Activated T-helper 1 cell treated with anti-CD3 and anti-CD28 coated beads, Interleukin-2, amount 50 U/mL, for 16 hours (primary cell): ENCODE data around the gene PHF10.
"Not testable (repeated sequence)": the region's sequence is repeated elsewhere in the genome, so short reads cannot be mapped to it uniquely, and the experiment has no call there.

Experiments
- DNase-seq, 2 donors: peaks; one replicate each; pipeline ENCODE4 v3.0.0-alpha.2; 2020; ENCODE audit warnings: low read depth in 1 of 2, low spot score in 1 of 2

Gene PHF10

GRCh38 chr6:169723200-169723909, 945 bp downstream of the PHF10 start:
- peak; percentile 42 to 53 for DNase-seq

DNA sequence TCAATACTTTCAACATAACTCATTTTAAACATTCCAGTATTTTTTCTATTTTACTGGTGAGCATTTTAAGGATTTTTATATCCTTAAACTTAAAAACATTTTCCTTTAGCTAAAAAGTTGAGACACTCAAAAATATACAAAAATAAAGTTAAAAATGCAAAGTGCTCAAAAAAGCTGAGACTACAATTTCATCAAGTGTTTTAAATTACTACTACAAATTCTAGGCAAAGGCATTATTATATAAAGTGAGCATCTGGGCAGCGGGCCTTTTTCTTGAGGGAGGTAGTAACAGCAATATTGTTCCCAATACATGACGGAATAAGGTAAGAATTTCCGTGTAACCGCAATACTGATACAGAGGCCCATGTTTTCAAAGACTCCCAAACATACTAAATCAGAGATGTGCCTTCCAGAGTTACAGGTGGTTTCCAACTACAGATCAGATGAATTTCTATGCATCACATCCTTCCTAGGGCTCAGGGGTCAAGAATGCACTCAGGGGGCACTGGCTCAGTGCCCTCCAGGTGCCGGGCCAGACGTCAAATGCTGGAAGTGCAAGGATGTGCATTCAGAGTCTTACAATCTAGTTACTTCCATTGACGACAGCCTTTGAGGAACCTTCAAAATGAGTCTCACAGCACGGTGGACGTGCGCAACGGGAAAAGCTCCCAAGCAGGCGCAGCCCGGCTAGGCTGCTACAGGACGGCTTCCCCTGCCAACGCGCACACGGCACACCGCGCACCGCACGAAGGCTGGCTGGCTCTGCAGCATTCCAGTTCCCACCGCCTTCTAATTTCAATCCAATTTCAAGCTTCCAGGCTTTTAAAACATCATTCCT, 1.7 kb downstream of the PHF10 start:
- peak; percentile 9 to 20 for DNase-seq

DNA sequence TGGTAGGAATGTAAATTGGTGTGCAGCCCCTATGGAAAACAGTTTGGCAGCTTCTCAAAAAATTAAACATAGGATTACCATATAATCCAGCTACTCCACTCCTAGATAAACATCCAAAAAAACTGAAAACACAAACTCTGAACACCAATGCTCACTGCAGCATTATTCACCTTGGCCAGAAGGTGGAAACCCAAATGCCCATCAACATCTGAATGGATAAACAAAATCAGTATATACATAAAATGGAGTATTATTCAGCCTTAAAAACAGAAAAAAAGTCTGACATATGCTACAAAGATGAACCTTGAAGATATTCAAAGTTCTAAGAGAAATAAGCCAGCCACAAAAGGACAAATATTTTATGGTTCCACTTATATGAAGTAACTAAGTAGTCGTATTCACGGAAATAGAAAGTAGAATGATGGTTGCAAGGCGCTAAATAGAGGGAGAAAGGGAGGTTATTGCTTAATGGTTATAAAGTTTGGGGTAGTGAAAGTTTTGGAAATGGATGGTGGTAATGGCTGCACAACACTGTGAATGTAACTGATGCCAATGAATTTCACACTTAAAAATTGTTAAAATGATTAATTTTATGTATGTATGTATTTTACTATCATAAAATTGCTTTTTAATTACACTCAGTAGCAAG, 4.0 kb downstream of the PHF10 start:
- no peak for DNase-seq

DNA sequence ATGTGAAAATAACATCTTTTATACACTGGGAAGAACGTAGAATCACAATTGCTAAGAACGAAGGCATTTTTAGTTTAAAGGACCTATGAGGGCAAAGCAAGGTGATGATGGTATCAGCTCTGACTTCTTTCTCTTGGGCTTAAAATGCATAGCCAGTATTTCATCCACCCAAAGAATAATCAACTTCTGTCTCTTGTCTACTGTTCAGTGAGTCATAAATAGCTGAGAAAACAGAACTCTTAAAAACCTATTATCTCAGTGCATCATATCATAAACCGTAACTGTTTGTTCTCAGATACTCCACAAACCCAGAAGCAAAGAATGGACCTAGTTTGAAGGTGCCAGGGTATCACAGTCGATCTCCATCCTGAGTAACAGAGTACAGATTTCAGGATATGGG, 5.2 kb downstream of the PHF10 start:
- DNase-seq = no peak

GRCh38 chr6:169714595-169714994, 9.7 kb downstream of the PHF10 start:
- no peak for DNase-seq

GRCh38 chr6:169714178-169714577, 10.1 kb downstream of the PHF10 start:
- no peak for DNase-seq

GRCh38 chr6:169710009-169710408, 14.3 kb downstream of the PHF10 start:
- no peak for DNase-seq

DNA sequence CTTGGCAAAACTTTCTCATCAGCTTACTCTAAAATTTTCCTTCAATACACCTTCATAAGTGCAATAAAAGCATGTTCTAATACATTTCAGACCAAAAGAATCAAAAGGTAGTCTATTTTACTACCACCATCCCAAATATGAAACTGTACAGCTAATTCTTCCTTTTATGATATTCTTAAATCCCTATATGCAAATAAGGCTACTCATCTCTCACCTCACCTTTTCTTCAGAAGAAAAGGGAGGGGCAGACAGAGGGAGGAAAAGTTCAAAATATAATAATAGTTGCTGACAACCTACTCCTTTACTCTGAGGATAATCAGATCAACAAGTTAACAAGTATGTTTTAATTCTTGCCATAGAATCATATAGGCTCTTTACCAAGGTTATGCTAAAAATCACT, 15.0 kb downstream of the PHF10 start:
- DNase-seq = no peak

DNA sequence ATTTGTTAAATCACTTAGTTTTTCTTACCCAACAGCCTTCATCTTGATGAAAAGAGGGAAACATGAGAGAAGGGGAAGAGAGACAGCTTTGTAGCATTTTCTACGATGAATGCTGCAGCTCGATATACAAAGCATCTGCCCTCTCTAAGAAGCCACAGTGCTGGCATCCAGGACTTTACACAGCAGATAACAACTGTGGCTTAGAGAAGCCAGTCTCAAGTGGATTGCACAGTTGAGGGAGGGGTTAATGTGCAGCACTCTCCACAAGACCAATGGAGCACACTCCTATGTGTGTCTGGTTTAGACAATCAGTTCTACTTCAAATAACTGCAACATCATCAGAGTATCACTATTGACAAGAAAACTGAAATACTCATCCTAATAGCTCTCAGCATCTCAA, 16.5 kb downstream of the PHF10 start:
- no peak for DNase-seq

GRCh38 chr6:169702840-169703246, 21.5 kb downstream of the PHF10 start:
- no peak for DNase-seq

DNA sequence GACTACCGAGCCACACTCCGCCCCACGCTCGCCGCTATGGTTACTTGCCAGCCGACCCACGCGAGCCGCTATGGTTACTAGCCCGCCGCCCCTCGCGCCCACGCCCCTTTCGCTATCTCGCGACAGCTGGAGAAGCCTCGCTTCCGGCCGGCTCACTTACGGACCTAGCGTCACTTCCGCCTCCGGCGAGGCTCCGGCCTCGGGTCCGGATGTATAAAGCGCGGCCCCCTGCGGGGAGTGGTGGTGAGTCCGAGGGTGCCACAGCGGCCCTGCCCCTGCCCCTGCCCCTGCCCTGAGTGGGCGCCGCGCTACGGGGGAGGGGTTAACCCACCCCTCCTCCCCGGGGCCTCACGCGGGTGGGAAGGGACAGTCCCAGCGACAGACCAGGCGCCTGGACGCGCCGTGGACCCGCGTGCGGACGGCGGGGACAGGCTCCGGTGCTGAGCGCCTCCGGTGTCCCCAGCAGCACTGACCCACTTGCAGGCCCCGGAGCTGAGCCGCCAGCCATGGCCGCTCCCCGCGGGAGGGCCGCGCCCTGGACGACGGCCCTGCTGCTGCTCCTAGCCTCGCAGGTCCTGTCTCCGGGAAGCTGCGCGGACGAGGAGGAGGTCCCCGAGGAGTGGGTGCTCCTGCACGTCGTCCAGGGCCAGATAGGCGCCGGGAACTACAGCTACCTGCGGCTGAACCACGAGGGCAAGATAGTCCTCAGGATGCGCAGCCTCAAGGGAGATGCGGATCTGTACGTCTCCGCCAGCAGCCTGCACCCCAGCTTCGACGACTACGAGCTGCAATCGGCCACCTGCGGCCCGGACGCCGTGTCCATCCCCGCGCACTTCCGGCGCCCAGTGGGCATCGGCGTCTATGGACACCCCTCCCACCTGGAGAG, 22.1 kb downstream of the PHF10 start, which contains the start of the genes C6orf120 and WDR27:
Gene C6orf120, plus strand, starts transcription at position 173 of the 886 bp plus-strand sequence. Its CDS starts 334 bp downstream, at position 507.
Gene WDR27, minus strand, starts transcription at position 76 of the 886 bp plus-strand sequence. CDS start 13,024 bp downstream, outside the sequence.
- DNase-seq = peak; percentile 94 to 98

GRCh38 chr6:169701311-169701953, 22.9 kb downstream of the PHF10 start:
- DNase-seq = no peak

DNA sequence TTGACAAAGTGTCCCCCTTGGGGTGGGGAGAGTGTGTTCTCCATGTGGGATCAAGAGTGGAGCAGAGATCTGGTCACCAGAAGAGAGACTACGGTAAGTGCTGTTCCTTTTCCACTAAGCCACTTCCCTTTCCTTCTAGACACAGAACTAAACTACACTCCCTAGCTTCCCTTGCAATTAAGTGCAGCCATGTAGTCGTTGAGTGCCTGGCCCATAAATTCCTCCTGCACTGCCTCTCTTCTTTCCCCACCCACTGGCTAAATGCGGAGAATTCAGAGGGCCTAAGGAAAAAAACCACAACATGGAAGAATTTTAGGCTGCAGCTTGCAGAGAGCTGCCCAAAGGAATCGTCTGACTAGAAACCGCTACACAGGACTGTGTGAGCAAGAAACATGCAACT, 24.0 kb downstream of the PHF10 start:
- DNase-seq = no peak

GRCh38 chr6:169697115-169697514, 27.2 kb downstream of the PHF10 start:
- DNase-seq = not testable (repeated sequence)

DNA sequence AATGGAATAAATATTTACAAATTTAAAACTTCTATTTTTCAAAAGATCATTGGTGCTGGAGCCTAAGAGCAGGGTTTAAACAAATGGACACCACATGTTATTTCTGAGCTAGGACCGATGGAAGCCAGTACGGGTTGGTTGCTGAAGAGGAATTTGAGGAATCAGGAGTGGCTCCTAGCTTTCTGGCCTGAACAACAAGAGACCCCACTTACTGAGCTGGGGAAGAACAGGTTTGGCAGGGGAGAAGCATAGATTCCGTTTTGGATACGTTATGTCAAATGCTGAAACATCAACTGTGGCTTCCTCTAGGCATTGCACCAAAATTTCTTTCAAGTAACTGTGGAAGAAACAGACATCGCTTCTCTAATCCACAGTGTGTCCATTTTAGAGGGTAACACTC, 29.2 kb downstream of the PHF10 start:
- no peak for DNase-seq

DNA sequence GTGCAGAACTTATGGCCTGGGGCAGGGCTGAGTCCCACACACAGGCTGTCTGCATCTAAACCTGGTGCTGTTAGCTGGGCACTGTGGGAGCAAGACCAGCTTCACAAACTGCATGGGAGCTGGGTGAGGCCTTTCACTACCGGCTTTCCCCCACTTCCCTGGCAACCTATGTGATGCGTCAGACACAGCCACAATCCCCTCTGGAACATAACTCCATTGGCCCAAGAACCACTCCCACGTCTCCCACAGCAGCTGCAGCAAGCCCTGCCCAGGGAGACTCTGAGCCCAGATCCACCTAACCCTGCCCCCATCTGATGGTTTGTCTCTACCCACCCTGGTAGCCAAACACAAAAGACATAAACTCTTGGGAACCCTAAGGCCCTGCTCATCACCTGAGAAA, 31.8 kb downstream of the PHF10 start:
- DNase-seq = no peak

GRCh38 chr6:169691260-169691659, 33.0 kb downstream of the PHF10 start:
- DNase-seq = no peak

- DNase-seq = no peak
Measured at GRCh38 chr6:169689287-169689686, 35.0 kb downstream of the PHF10 start.

- DNase-seq = no peak
Measured at GRCh38 chr6:169685860-169686259, 38.4 kb downstream of the PHF10 start.

DNA sequence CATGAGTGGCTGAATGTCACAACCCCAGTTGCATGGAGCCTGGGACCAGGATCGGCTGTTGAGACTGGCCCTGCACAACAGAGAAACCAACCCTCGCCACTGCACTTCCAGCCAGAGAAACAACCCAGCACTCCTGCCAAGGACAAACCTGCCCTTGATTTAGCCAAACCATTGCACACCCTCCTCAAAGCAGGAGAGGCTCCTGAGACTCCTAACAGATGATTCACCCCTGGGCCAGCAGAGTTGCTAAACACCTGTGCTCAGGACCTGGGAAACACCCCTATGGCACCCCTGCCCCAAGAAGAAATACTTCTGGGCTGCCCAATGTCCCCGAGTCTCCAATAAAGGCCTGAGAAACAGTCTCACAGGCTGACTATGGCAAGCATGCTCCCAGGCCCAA, 40.2 kb downstream of the PHF10 start:
- DNase-seq = no peak
